AG09319 (cell line): ENCODE measurements around the gene CENPP.

Experiments
- DNase-seq: peaks from one replicate; pipeline ENCODE4 v3.0.0-alpha.2; 2010; ENCODE audit warnings: low read depth; ENCODE audit errors: extremely low read depth
- CTCF ChIP-seq: IDR thresholded peaks from 2 replicates; pipeline ENCODE4 v1.5.1; 2011; ENCODE audit warnings: low read depth, mild to moderate bottlenecking, inconsistent platforms, low read length, moderate library complexity

The CENPP gene

GRCh38 chr9:92507496-92507895 lies 181.7 kb downstream of the CENPP start:
- no peak for DNase-seq

GRCh38 chr9:92508018-92508820 lies 182.5 kb downstream of the CENPP start:
- TF ChIP-seq CTCF = no peak; the same call in 1 of the 2 replicates
- no peak for DNase-seq

More at GRCh38 chr9:92507496-92507895, 181.7 kb downstream of the CENPP start:
- TF ChIP-seq CTCF = no peak

- DNase-seq = no peak
Observed at GRCh38 chr9:92509050-92509449, 183.3 kb downstream of the CENPP start.

GRCh38 chr9:92510747-92511146 lies 185.0 kb downstream of the CENPP start:
- no peak for TF ChIP-seq CTCF
- DNase-seq = no peak

More at GRCh38 chr9:92509050-92509449, 183.3 kb downstream of the CENPP start:
- no peak for TF ChIP-seq CTCF

GRCh38 chr9:92512622-92513021 lies 186.9 kb downstream of the CENPP start:
- TF ChIP-seq CTCF = no peak
- DNase-seq = no peak

- DNase-seq = no peak
- TF ChIP-seq CTCF = no peak
Observed at GRCh38 chr9:92513349-92513748, 187.6 kb downstream of the CENPP start.

GRCh38 chr9:92514635-92515034 lies 188.9 kb downstream of the CENPP start:
- DNase-seq = no peak
- no peak for TF ChIP-seq CTCF
